ENCODE results near the gene NCEH1. TPM values are rescaled to one million over a fixed set of nuclear protein-coding genes. Genes with fewer than 3 reads are reported as not detected.

The NCEH1 gene
- total RNA-seq, 5 donors from 2014 or later (not counting 1 experiment from before 2014, with no cell fraction given), result 2.4 to 3.8 (median 3.5) TPM

GRCh38 chr3:172612871-172613678 lies 97.8 kb downstream of the NCEH1 start:
- no peak overlapping the region for H3K27ac ChIP-seq (ENCODE audit: low read length)
- no peak overlapping the region for H3K4me3 ChIP-seq (ENCODE audit: control insufficient read depth in 1 of 2, extremely low read depth in 1 of 2, low read length in 1 of 2)
- H3K36me3 Mint-ChIP-seq, result no peaks in the 10 kb centered on the region
- WGBS (ENCODE audit: insufficient coverage), result 93% methylated on average over 5 of the region's 6 CpGs
- H3K9me3 Mint-ChIP-seq, result peaks cover 0 to 10% (median 5%) of the 10 kb centered on the region in 3 donors
- H3K27me3 ChIP-seq (replicated peaks in 1 of 2; ENCODE audit: control insufficient read depth in 2 of 2, extremely low read depth in 1 of 2, insufficient read depth in 2 of 2, low read length in 1 of 2), result no peaks in the 10 kb centered on the region
- H3K4me1 ChIP-seq (ENCODE audit: control insufficient read depth in 1 of 2, extremely low read depth in 1 of 2, insufficient read depth in 2 of 2, low read length in 2 of 2), result peaks cover 2 to 10% of the 10 kb centered on the region in 2 experiments
- POLR2A ChIA-PET, result no interaction called here
- no peaks in the 10 kb centered on the region for H3K36me3 ChIP-seq (ENCODE audit: control insufficient read depth in 2 of 2, extremely low read depth in 1 of 2, insufficient read depth in 1 of 2, low read length in 1 of 2)
- H3K9me3 ChIP-seq, result no peaks in the 10 kb centered on the region
- no peak overlapping the region for H3K27ac Mint-ChIP-seq
- CTCF ChIA-PET, result interaction anchor here (0.6 to 1.0 kb wide), 3 partner anchors 10 to 55 kb away, joined by 3 to 13 read pairs (median 4); no protein-coding TSS in a partner anchor
- ATAC-seq (replicated peaks in 1 of 4), result no peak
- no peak overlapping the region for H3K4me3 Mint-ChIP-seq
- DNase-seq, result no peak
- peaks cover 16 to 21% (median 20%) of the 10 kb centered on the region in 3 donors for H3K4me1 Mint-ChIP-seq
- H3K27me3 Mint-ChIP-seq, result no peaks in the 10 kb centered on the region

DNA sequence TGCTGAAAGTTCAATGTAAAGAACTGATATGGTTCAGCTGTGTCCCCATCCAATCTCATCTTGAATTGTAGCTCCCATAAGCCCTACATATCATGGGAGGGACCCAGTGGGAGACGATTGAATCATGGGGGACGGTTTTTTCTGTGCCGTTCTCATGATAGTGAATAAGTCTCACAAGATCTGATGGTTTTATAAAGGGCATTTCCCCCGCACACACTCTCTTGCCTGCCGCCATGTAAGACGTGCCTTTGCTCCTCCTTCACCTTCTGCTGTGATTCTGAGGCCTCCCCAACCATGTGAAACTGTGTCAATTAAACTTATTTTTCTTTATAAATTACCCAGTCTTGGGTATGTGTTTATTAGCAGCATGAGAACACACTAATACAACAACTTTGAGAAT lies 101.1 kb downstream of the NCEH1 start:
- H3K36me3 ChIP-seq (ENCODE audit: control insufficient read depth in 2 of 2, extremely low read depth in 1 of 2, insufficient read depth in 1 of 2, low read length in 1 of 2), result no peaks in the 10 kb centered on the region
- H3K27me3 Mint-ChIP-seq, result no peaks in the 10 kb centered on the region
- peaks cover 0 to 1% of the 10 kb centered on the region in 2 experiments for H3K4me1 ChIP-seq (ENCODE audit: control insufficient read depth in 1 of 2, extremely low read depth in 1 of 2, insufficient read depth in 2 of 2, low read length in 2 of 2)
- ChIA-PET CTCF (interaction anchor here (0.7 kb wide), 2 partner anchors 13 kb away, joined by 5 to 7 read pairs; no protein-coding TSS in a partner anchor), POLR2A (no interaction called here)
- no peak overlapping the region for H3K27ac Mint-ChIP-seq
- no CpG with 5 or more reads among the region's 6 CpGs for WGBS (ENCODE audit: insufficient coverage)
- H3K4me3 Mint-ChIP-seq, result no peak overlapping the region
- no peak overlapping the region for H3K4me3 ChIP-seq (ENCODE audit: control insufficient read depth in 1 of 2, extremely low read depth in 1 of 2, low read length in 1 of 2)
- H3K27ac ChIP-seq (ENCODE audit: low read length), result no peak overlapping the region
- DNase-seq, result no peak
- ATAC-seq (replicated peaks in 1 of 4), result no peak
- no peaks in the 10 kb centered on the region for H3K9me3 ChIP-seq
- peaks cover 0 to 10% (median 5%) of the 10 kb centered on the region in 3 donors for H3K9me3 Mint-ChIP-seq
- no peaks in the 10 kb centered on the region for H3K36me3 Mint-ChIP-seq
- no peaks in the 10 kb centered on the region for H3K4me1 Mint-ChIP-seq
- no peaks in the 10 kb centered on the region for H3K27me3 ChIP-seq (replicated peaks in 1 of 2; ENCODE audit: control insufficient read depth in 2 of 2, extremely low read depth in 1 of 2, insufficient read depth in 2 of 2, low read length in 1 of 2)

DNA sequence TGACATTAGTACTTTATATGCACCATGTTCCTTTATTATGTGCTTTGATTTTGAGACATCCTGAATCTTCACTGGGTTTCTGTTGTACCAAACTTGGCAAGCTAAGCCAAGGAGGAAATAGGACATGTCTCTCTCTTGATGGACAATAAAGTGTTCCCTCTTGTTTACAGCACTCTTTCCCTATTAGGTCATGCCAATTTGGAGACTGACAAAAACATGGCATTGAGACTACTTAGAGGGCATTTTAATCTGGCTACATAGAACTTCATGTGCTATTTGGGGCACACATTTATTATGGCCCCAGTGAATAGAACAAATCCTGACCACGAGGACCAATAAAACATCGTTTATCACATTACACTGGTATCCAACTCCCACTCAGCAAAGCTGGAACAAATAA lies 102.3 kb downstream of the NCEH1 start:
- Histone ChIP-seq H3K36me3 (ENCODE audit: control insufficient read depth in 2 of 2, extremely low read depth in 1 of 2, insufficient read depth in 1 of 2, low read length in 1 of 2) (no peaks in the 10 kb centered on the region), H3K27ac (ENCODE audit: low read length) (no peak overlapping the region), H3K4me3 (ENCODE audit: control insufficient read depth in 1 of 2, extremely low read depth in 1 of 2, low read length in 1 of 2) (no peak overlapping the region), H3K27me3 (replicated peaks in 1 of 2; ENCODE audit: control insufficient read depth in 2 of 2, extremely low read depth in 1 of 2, insufficient read depth in 2 of 2, low read length in 1 of 2) (no peaks in the 10 kb centered on the region), H3K4me1 (ENCODE audit: control insufficient read depth in 1 of 2, extremely low read depth in 1 of 2, insufficient read depth in 2 of 2, low read length in 2 of 2) (no peaks in the 10 kb centered on the region), H3K9me3 (no peaks in the 10 kb centered on the region)
- no CpG with 5 or more reads among the region's 2 CpGs for WGBS (ENCODE audit: insufficient coverage)
- no peak for DNase-seq
- peaks cover 0 to 10% (median 5%) of the 10 kb centered on the region in 3 donors for H3K9me3 Mint-ChIP-seq
- POLR2A ChIA-PET, result no interaction called here
- no peak for ATAC-seq (replicated peaks in 1 of 4)
- H3K4me1 Mint-ChIP-seq, result no peaks in the 10 kb centered on the region
- H3K27me3 Mint-ChIP-seq, result no peaks in the 10 kb centered on the region
- CTCF ChIA-PET, result interaction anchor here in 1 of 2 donors (1.0 kb wide), 1 partner anchor 121 kb away, joined by 3 read pairs; no protein-coding TSS in a partner anchor
- no peaks in the 10 kb centered on the region for H3K36me3 Mint-ChIP-seq
- H3K4me3 Mint-ChIP-seq, result no peak overlapping the region
- H3K27ac Mint-ChIP-seq, result no peak overlapping the region

DNA sequence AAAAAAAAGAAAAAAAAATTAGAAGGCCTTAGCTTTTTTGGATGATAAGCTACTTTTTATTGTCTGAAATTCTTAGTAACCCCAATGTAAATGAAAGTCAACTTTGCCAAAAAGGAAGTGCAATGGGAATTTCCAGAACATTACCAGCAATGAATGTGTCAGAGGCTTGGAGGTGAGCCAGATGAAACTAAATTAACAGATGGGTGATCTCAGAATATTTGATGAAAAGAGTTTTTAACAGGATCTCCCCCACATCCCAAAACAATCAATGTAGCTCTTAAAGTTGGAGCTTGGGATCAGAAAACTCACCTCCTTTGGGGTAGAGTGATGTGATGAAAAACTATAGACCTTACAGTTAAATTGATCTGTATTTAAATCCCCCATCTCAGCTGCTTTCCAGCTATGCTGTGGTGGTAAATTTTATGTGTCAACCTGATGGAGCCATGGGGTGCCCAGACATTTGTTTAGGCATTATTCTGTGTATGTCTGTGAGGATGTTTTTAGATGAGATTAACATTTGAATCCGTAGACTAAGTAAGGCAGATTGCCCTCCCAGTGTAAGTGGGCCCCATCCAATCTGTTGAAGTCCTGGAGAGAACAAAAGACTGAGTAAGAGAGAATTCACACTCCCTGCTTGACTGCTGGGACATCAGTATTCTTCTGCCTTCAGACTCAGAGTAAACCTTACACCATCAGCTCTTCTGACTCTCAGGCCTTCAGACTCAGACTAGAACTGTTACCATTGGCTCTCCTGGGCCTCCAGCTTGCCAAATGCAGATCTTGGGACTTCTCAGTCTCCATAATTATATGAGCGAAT lies 103.4 kb downstream of the NCEH1 start:
- Histone ChIP-seq H3K9me3 (no peaks in the 10 kb centered on the region), H3K4me1 (ENCODE audit: control insufficient read depth in 1 of 2, extremely low read depth in 1 of 2, insufficient read depth in 2 of 2, low read length in 2 of 2) (no peaks in the 10 kb centered on the region), H3K36me3 (ENCODE audit: control insufficient read depth in 2 of 2, extremely low read depth in 1 of 2, insufficient read depth in 1 of 2, low read length in 1 of 2) (no peaks in the 10 kb centered on the region), H3K4me3 (ENCODE audit: control insufficient read depth in 1 of 2, extremely low read depth in 1 of 2, low read length in 1 of 2) (no peak overlapping the region), H3K27me3 (replicated peaks in 1 of 2; ENCODE audit: control insufficient read depth in 2 of 2, extremely low read depth in 1 of 2, insufficient read depth in 2 of 2, low read length in 1 of 2) (no peaks in the 10 kb centered on the region), H3K27ac (ENCODE audit: low read length) (no peak overlapping the region)
- ATAC-seq (replicated peaks in 1 of 4) (no peak), DNase-seq (no peak)
- CTCF ChIA-PET, result interaction anchor here (0.7 to 2.6 kb wide), 5 partner anchors 11 to 1519 kb away, joined by 3 to 12 read pairs (median 4); no protein-coding TSS in a partner anchor
- H3K9me3 Mint-ChIP-seq, result peaks cover 0 to 10% (median 5%) of the 10 kb centered on the region in 3 donors
- H3K4me1 Mint-ChIP-seq, result no peaks in the 10 kb centered on the region
- H3K36me3 Mint-ChIP-seq, result no peaks in the 10 kb centered on the region
- POLR2A ChIA-PET, result no interaction called here
- no peak overlapping the region for H3K4me3 Mint-ChIP-seq
- no CpG with 5 or more reads among the region's 2 CpGs for WGBS (ENCODE audit: insufficient coverage)
- no peaks in the 10 kb centered on the region for H3K27me3 Mint-ChIP-seq
- H3K27ac Mint-ChIP-seq, result no peak overlapping the region

GRCh38 chr3:172606021-172606420 lies 104.8 kb downstream of the NCEH1 start:
- CTCF ChIA-PET, result interaction anchor here in 1 of 2 donors (0.5 to 2.6 kb wide), 3 partner anchors 9 to 19 kb away, joined by 3 to 12 read pairs (median 3); no protein-coding TSS in a partner anchor
- H3K4me1 ChIP-seq (ENCODE audit: control insufficient read depth in 1 of 2, extremely low read depth in 1 of 2, insufficient read depth in 2 of 2, low read length in 2 of 2), result no peaks in the 10 kb centered on the region
- H3K27me3 Mint-ChIP-seq, result no peaks in the 10 kb centered on the region
- H3K27ac Mint-ChIP-seq, result no peak overlapping the region
- no peak overlapping the region for H3K4me3 Mint-ChIP-seq
- DNase-seq (no peak), ATAC-seq (replicated peaks in 1 of 4) (no peak)
- WGBS (ENCODE audit: insufficient coverage), result 100% methylated on average over 3 of the region's 5 CpGs
- no peaks in the 10 kb centered on the region for H3K27me3 ChIP-seq (replicated peaks in 1 of 2; ENCODE audit: control insufficient read depth in 2 of 2, extremely low read depth in 1 of 2, insufficient read depth in 2 of 2, low read length in 1 of 2)
- H3K9me3 Mint-ChIP-seq, result peaks cover 0 to 8% (median 5%) of the 10 kb centered on the region in 3 donors
- H3K4me1 Mint-ChIP-seq, result no peaks in the 10 kb centered on the region
- no peaks in the 10 kb centered on the region for H3K9me3 ChIP-seq
- no peaks in the 10 kb centered on the region for H3K36me3 Mint-ChIP-seq
- POLR2A ChIA-PET, result no interaction called here
- H3K4me3 ChIP-seq (ENCODE audit: control insufficient read depth in 1 of 2, extremely low read depth in 1 of 2, low read length in 1 of 2), result no peak overlapping the region
- H3K27ac ChIP-seq (ENCODE audit: low read length), result no peak overlapping the region
- H3K36me3 ChIP-seq (ENCODE audit: control insufficient read depth in 2 of 2, extremely low read depth in 1 of 2, insufficient read depth in 1 of 2, low read length in 1 of 2), result no peaks in the 10 kb centered on the region

- ATAC-seq (replicated peaks in 1 of 4) (no peak), DNase-seq (no peak)
- H3K9me3 Mint-ChIP-seq, result no peaks in the 10 kb centered on the region
- Histone ChIP-seq H3K27ac (ENCODE audit: low read length) (no peak overlapping the region), H3K4me1 (ENCODE audit: control insufficient read depth in 1 of 2, extremely low read depth in 1 of 2, insufficient read depth in 2 of 2, low read length in 2 of 2) (no peaks in the 10 kb centered on the region), H3K27me3 (replicated peaks in 1 of 2; ENCODE audit: control insufficient read depth in 2 of 2, extremely low read depth in 1 of 2, insufficient read depth in 2 of 2, low read length in 1 of 2) (no peaks in the 10 kb centered on the region), H3K9me3 (no peaks in the 10 kb centered on the region), H3K4me3 (ENCODE audit: control insufficient read depth in 1 of 2, extremely low read depth in 1 of 2, low read length in 1 of 2) (no peak overlapping the region), H3K36me3 (ENCODE audit: control insufficient read depth in 2 of 2, extremely low read depth in 1 of 2, insufficient read depth in 1 of 2, low read length in 1 of 2) (no peaks in the 10 kb centered on the region)
- H3K4me3 Mint-ChIP-seq, result no peak overlapping the region
- CTCF ChIA-PET, result interaction anchor here in 1 of 2 donors (0.9 to 2.6 kb wide), 2 partner anchors 9 to 117 kb away, joined by 3 to 12 read pairs; no protein-coding TSS in a partner anchor
- no peaks in the 10 kb centered on the region for H3K4me1 Mint-ChIP-seq
- 89% methylated on average over 1 of the region's 3 CpGs for WGBS (ENCODE audit: insufficient coverage)
- H3K27me3 Mint-ChIP-seq, result no peaks in the 10 kb centered on the region
- no peak overlapping the region for H3K27ac Mint-ChIP-seq
- POLR2A ChIA-PET, result no interaction called here
- H3K36me3 Mint-ChIP-seq, result no peaks in the 10 kb centered on the region
These were observed 105.8 kb downstream of the NCEH1 start for GRCh38 chr3:172604895-172605646.
